Panc1 (cell line): ENCODE results near the gene ANKRD55. TPM values are rescaled to one million over a fixed set of nuclear protein-coding genes. Genes with fewer than 3 reads are reported as not detected.

Experiments
- ATAC-seq: fragments of 200-7000 bp; cut with Tn5 transposase; 2 replicates; pipeline ENCODE4 v1.9.1; 2020; ENCODE audit warnings: mild to moderate bottlenecking, moderate library complexity
- BruUV-seq: library from RNA; stranded (reverse); fragments of 400-500 nt; replicated peaks from 2 replicates; lab custom pipeline; 2021; lab: Mats Ljungman, UMichigan
- CTCF ChIA-PET: fragments of 300-600 bp; sonication (Branson Sonifier 250); formaldehyde crosslinking; loops from one replicate; lab custom pipeline; 2022; ENCODE audit warnings: antibody characterized with exemption; lab: Charles Lee
- POLR2A ChIA-PET: fragments of 300-600 bp; sonication (Branson Sonifier 250); formaldehyde crosslinking; loops from one replicate; lab custom pipeline; 2022; ENCODE audit warnings: antibody characterized with exemption; lab: Charles Lee
- DNase-seq: peaks from one replicate; pipeline ENCODE4 v3.0.0-alpha.2; 2010; ENCODE audit warnings: low read depth, low spot score
- H3K27ac ChIP-seq: 2 replicates; pipeline ENCODE4 v1.5.1; 2011; ENCODE audit warnings: mild to moderate bottlenecking, low read length, inconsistent platforms
- H3K27me3 ChIP-seq: fragments of 200-500 bp; sonication (Bioruptor generic); 2 replicates; pipeline ENCODE4 v1.6.0; 2014; ENCODE audit warnings: low read length, inconsistent platforms; ENCODE audit not compliant: control insufficient read depth, insufficient read depth
- H3K36me3 ChIP-seq: fragments of 200-500 bp; sonication (Bioruptor generic); 2 replicates; pipeline ENCODE4 v1.5.1; 2014; ENCODE audit warnings: inconsistent platforms, mild to moderate bottlenecking, low read length, moderate library complexity; ENCODE audit not compliant: control insufficient read depth, insufficient read depth
- H3K4me1 ChIP-seq: 2 replicates; pipeline ENCODE4 v1.5.1; 2011; ENCODE audit warnings: inconsistent platforms, mild to moderate bottlenecking, low read length, moderate library complexity; ENCODE audit not compliant: control insufficient read depth, insufficient read depth
- H3K4me3 ChIP-seq, 2 experiments: 2 replicates each; pipeline ENCODE4 v1.5.1; 2011 to 2012; ENCODE audit warnings: low read depth in 2 of 2, low read length in 2 of 2, mild to moderate bottlenecking in 2 of 2, inconsistent platforms in 1 of 2, moderate library complexity in 1 of 2
- H3K9me3 ChIP-seq: fragments of 200-500 bp; sonication (Bioruptor generic); 2 replicates; pipeline ENCODE4 v1.5.1; 2014; ENCODE audit warnings: low read depth, mild to moderate bottlenecking, inconsistent platforms, low read length, moderate library complexity; ENCODE audit not compliant: control insufficient read depth, insufficient read depth
- CTCF ChIP-seq: fragments of 450-650 bp; IDR thresholded peaks from 2 replicates; pipeline ENCODE4 v1.5.1; 2017; ENCODE audit warnings: mild to moderate bottlenecking
- POLR2AphosphoS5 ChIP-seq: IDR thresholded peaks from 2 replicates; pipeline ENCODE4 v1.6.1; 2012; ENCODE audit warnings: mild to moderate bottlenecking, low read depth, low read length, moderate library complexity
- REST ChIP-seq, 2 experiments: IDR thresholded peaks; 2 replicates each; pipeline ENCODE4 v1.6.1; 2011 to 2012; ENCODE audit warnings: low read depth in 2 of 2, control low read depth in 1 of 2, low read length in 1 of 2, mild to moderate bottlenecking in 1 of 2, moderate library complexity in 1 of 2; ENCODE audit not compliant: insufficient read depth in 1 of 2
- SIN3A ChIP-seq: IDR thresholded peaks from 2 replicates; pipeline ENCODE4 v1.6.1; 2012; ENCODE audit warnings: low read depth, mild to moderate bottlenecking, low read length, moderate library complexity, borderline replicate concordance; ENCODE audit not compliant: insufficient read depth
- TCF7L2 ChIP-seq: IDR thresholded peaks from 2 replicates; pipeline ENCODE4 v1.6.1; 2011; ENCODE audit warnings: mild to moderate bottlenecking, low read depth, low read length, inconsistent platforms
- in situ Hi-C: cut with HindIII; loops from 2 replicates; pipeline ENCODE4 v1.10.0; 2016; ENCODE audit warnings: low sequenced_read_pairs, low pct_unique_long_range_greater_than_20kb
- intact Hi-C: fragments of 100-400 bp; cut with micrococcal nuclease; formaldehyde crosslinking; loops from one replicate; pipeline ENCODE4 v1.10.0; 2022; ENCODE audit not compliant: unreplicated experiment
- total RNA-seq: library from RNA; stranded (reverse); gene quantifications from one replicate; pipeline ENCODE4 v1.2.1, GENCODE V29; 2021; ENCODE audit not compliant: unreplicated experiment

ANKRD55 gene
- total RNA-seq, 1 experiment from 2014 or later, result not detected

DNA sequence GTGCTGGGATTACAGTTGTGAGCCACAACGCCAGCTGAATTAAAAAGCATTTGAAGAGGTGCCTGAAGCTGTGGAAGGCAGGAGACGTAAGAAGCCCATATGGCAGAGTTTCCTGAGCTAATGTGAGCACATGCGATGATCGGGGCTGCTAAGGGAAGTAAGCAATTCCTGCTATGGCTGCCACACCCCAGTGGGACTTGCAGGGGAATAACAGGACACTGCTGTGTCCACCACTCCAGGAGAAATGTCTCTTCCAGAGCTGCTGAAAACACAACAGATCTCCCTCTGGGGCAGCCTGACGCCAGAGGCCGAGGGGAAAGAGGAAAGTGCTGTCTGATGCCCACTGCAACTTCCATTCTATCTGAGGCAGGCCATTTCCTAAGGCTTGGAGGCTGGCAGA, 46.2 kb upstream of the ANKRD55 start:
- ATAC-seq, result no peak
- in situ Hi-C loops, result no loop called here
- Histone ChIP-seq H3K27me3 (no peaks in the 10 kb centered on the region), H3K4me3 (no peak overlapping the region), H3K27ac (no peak overlapping the region), H3K36me3 (no peaks in the 10 kb centered on the region), H3K4me1 (no peaks in the 10 kb centered on the region), H3K9me3 (no peaks in the 10 kb centered on the region)
- ChIA-PET POLR2A (no interaction called here), CTCF (no interaction called here)
- intact Hi-C loops, result loop anchor here (10.0 kb wide), 1 partner anchor 186 kb away; no protein-coding TSS in a partner anchor
- TF ChIP-seq POLR2AphosphoS5, result no peak
- no peak for TF ChIP-seq SIN3A
- no peak for TF ChIP-seq CTCF
- TF ChIP-seq REST (IDR thresholded peaks at IDR 0.05; ENCODE audit: insufficient read depth in 1 of 2, low read depth in 2 of 2, low read length in 1 of 2), result no peak
- TF ChIP-seq TCF7L2, result no peak
- no TSS peak for BruUV-seq
- DNase-seq, result no peak

DNA sequence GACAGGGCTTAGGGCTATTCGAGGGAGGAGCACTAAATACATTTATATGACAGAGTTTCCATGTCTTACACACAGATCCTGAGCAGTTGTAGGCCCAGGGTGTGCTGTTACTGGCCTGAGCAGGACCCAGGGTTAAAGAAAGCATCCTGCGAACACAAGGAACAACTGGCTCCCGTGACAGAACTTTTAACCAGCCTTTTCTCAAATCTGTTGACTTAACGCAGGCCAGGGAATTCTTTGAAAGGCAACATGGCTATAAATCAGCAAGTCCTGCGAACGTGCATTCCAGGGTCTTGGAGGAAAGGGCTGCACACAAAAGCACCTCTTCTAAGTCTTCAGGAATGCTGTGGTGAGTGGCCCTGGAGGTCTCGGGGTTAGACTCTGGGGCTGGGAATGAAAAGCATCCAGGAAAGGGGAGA, 45.2 kb upstream of the ANKRD55 start:
- POLR2A ChIA-PET, result no interaction called here
- intact Hi-C loops, result loop anchor here (10.0 kb wide), 1 partner anchor 186 kb away; no protein-coding TSS in a partner anchor
- DNase-seq, result no peak

More for the DNA sequence above, 45.2 kb upstream of the ANKRD55 start:
- in situ Hi-C loops, result no loop called here
- Histone ChIP-seq H3K27me3 (no peaks in the 10 kb centered on the region), H3K4me1 (no peaks in the 10 kb centered on the region), H3K36me3 (no peaks in the 10 kb centered on the region), H3K9me3 (no peaks in the 10 kb centered on the region), H3K4me3 (no peak overlapping the region), H3K27ac (no peak overlapping the region)
- no TSS peak for BruUV-seq
- TF ChIP-seq REST (IDR thresholded peaks at IDR 0.05; ENCODE audit: insufficient read depth in 1 of 2, low read depth in 2 of 2, low read length in 1 of 2) (no peak), SIN3A (no peak), TCF7L2 (no peak), POLR2AphosphoS5 (no peak), CTCF (no peak)
- CTCF ChIA-PET, result no interaction called here
- ATAC-seq, result no peak
